Hepatocyte (in vitro differentiated cells): Measurements from ENCODE around the gene UBASH3A.

Experiments
- EZH2 ChIP-seq: fragments of 200-600 bp; sonication (generic); IDR thresholded peaks from 2 replicates; pipeline ENCODE4 v1.6.1; 2016; ENCODE audit warnings: antibody characterized with exemption, mild to moderate bottlenecking, borderline replicate concordance
- TF ChIP-seq, protein P1 (sequence below): fragments of 200-600 bp; sonication (generic); IDR thresholded peaks from 2 replicates; pipeline ENCODE4 v1.5.1; 2016; ENCODE audit warnings: antibody characterized with exemption, mild to moderate bottlenecking; ENCODE audit not compliant: poor library complexity

DNA sequence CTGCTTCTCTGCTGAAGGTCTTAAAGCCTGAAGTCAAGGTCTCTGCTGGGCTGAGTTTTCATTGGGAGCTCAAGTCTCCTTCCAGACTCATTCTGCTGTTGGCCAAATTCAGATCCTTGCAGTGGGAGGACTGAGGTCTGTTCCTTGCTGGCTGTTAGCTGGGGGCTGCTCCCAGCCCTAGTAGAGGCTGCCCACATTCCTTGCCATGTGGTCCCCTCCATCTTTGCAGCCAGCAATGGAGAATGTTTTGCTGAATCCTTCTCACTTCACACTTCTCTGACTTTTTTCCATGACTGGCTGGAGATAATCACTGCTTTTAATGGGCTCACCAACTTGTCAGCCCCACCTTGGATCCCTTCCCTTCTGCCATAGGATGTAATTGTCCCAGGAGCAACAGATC, 33.2 kb downstream of the UBASH3A start:
- TF ChIP-seq EZH2 = no peak
- TF ChIP-seq, protein P1, sequence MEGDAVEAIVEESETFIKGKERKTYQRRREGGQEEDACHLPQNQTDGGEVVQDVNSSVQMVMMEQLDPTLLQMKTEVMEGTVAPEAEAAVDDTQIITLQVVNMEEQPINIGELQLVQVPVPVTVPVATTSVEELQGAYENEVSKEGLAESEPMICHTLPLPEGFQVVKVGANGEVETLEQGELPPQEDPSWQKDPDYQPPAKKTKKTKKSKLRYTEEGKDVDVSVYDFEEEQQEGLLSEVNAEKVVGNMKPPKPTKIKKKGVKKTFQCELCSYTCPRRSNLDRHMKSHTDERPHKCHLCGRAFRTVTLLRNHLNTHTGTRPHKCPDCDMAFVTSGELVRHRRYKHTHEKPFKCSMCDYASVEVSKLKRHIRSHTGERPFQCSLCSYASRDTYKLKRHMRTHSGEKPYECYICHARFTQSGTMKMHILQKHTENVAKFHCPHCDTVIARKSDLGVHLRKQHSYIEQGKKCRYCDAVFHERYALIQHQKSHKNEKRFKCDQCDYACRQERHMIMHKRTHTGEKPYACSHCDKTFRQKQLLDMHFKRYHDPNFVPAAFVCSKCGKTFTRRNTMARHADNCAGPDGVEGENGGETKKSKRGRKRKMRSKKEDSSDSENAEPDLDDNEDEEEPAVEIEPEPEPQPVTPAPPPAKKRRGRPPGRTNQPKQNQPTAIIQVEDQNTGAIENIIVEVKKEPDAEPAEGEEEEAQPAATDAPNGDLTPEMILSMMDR = no peak
